Measurements from ENCODE around the gene SPACA7. TPM values are rescaled to one million over a fixed set of nuclear protein-coding genes. Genes with fewer than 3 reads are reported as not detected.

The SPACA7 gene
- total and polyA plus RNA-seq, 4 donors = not detected

DNA sequence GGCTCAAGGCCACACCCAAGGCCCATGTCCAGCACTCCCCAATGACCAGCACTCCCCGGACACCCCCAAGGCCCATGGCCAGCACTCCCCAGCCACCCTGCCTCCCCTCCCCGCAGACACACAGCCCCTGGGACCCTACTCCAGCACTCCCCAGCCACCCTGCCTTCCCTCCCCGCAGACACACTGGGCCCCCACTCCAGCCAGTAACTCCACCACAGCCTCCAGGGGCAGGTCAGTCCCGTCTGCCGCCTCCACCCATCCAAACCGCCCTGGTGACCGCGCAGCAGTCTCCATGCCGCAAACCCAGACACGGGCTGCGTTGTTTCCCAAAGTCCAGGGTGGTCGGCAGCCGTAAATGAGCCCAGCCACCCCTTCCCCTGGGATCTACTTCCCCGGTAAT lies 70.7 kb downstream of the SPACA7 start:
- H3K9ac ChIP-seq (ENCODE audit: insufficient read depth in 1 of 2, low read length in 2 of 2) = no peak overlapping the region
- 90 to 93% methylated on average over 14 of the region's 14 CpGs for WGBS, 2 donors
- no peak for DNase-seq
- no peaks in the 10 kb centered on the region for H3K36me3 ChIP-seq (ENCODE audit: control insufficient read depth in 4 of 4, insufficient read depth in 4 of 4, low read length in 4 of 4)
- H3K9me3 ChIP-seq (ENCODE audit: control insufficient read depth in 4 of 4, insufficient read depth in 3 of 4, low read length in 3 of 4) = no peaks in the 10 kb centered on the region
- H3K27me3 ChIP-seq (ENCODE audit: control insufficient read depth in 3 of 3, insufficient read depth in 3 of 3, low read length in 2 of 3) = peaks cover 2 to 11% (median 11%) of the 10 kb centered on the region in 3 donors
- H3K4me3 ChIP-seq = no peak overlapping the region
- no peak overlapping the region for H3K27ac ChIP-seq (ENCODE audit: low read depth in 1 of 2, low read length in 1 of 2)
- ATAC-seq (ENCODE audit: insufficient read depth, low FRiP score) = no peak
- peaks cover 0 to 5% (median 0%) of the 10 kb centered on the region in 5 donors for H3K4me1 ChIP-seq (ENCODE audit: control insufficient read depth in 5 of 5, insufficient read depth in 5 of 5, low read length in 5 of 5)
- TF ChIP-seq, protein P1, sequence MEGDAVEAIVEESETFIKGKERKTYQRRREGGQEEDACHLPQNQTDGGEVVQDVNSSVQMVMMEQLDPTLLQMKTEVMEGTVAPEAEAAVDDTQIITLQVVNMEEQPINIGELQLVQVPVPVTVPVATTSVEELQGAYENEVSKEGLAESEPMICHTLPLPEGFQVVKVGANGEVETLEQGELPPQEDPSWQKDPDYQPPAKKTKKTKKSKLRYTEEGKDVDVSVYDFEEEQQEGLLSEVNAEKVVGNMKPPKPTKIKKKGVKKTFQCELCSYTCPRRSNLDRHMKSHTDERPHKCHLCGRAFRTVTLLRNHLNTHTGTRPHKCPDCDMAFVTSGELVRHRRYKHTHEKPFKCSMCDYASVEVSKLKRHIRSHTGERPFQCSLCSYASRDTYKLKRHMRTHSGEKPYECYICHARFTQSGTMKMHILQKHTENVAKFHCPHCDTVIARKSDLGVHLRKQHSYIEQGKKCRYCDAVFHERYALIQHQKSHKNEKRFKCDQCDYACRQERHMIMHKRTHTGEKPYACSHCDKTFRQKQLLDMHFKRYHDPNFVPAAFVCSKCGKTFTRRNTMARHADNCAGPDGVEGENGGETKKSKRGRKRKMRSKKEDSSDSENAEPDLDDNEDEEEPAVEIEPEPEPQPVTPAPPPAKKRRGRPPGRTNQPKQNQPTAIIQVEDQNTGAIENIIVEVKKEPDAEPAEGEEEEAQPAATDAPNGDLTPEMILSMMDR (IDR thresholded peaks at IDR 0.05; ENCODE audit: control extremely low read depth, extremely low read depth) = no peak

DNA sequence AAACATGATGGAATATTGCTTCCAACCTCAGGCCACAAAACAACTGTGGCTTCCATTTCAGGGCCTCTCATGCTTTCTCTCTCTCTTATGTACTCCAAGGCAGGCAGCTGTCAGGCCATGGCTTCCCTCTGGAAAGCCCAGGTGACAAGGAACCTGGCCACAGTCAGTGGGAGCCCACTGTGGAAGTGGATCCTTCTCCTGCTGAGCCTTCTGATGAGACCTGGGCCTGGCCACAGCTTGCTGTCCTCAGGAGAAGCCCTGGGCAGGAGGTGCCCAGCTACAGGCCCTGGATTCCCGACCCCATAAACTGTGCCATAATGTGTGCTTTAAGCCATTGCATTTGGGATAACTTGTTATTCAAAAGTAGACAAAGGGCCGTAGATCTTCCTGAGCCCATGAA lies 71.2 kb downstream of the SPACA7 start:
- ATAC-seq (ENCODE audit: insufficient read depth, low FRiP score) (no peak), DNase-seq (no peak)
- TF ChIP-seq, protein P1 (IDR thresholded peaks at IDR 0.05; ENCODE audit: control extremely low read depth, extremely low read depth) = no peak
- H3K27me3 ChIP-seq (ENCODE audit: control insufficient read depth in 3 of 3, insufficient read depth in 3 of 3, low read length in 2 of 3) = peaks cover 0 to 11% (median 8%) of the 10 kb centered on the region in 3 donors
- no peak overlapping the region for H3K4me3 ChIP-seq
- no peak overlapping the region for H3K27ac ChIP-seq (ENCODE audit: low read depth in 1 of 2, low read length in 1 of 2)
- H3K9ac ChIP-seq (ENCODE audit: insufficient read depth in 1 of 2, low read length in 2 of 2) = no peak overlapping the region
- H3K4me1 ChIP-seq (ENCODE audit: control insufficient read depth in 5 of 5, insufficient read depth in 5 of 5, low read length in 5 of 5) = peaks cover 0 to 5% (median 0%) of the 10 kb centered on the region in 5 donors
- H3K36me3 ChIP-seq (ENCODE audit: control insufficient read depth in 4 of 4, insufficient read depth in 4 of 4, low read length in 4 of 4) = no peaks in the 10 kb centered on the region
- H3K9me3 ChIP-seq (ENCODE audit: control insufficient read depth in 4 of 4, insufficient read depth in 3 of 4, low read length in 3 of 4) = no peaks in the 10 kb centered on the region
- 85 to 97% methylated on average over 2 of the region's 2 CpGs for WGBS, 2 donors

DNA sequence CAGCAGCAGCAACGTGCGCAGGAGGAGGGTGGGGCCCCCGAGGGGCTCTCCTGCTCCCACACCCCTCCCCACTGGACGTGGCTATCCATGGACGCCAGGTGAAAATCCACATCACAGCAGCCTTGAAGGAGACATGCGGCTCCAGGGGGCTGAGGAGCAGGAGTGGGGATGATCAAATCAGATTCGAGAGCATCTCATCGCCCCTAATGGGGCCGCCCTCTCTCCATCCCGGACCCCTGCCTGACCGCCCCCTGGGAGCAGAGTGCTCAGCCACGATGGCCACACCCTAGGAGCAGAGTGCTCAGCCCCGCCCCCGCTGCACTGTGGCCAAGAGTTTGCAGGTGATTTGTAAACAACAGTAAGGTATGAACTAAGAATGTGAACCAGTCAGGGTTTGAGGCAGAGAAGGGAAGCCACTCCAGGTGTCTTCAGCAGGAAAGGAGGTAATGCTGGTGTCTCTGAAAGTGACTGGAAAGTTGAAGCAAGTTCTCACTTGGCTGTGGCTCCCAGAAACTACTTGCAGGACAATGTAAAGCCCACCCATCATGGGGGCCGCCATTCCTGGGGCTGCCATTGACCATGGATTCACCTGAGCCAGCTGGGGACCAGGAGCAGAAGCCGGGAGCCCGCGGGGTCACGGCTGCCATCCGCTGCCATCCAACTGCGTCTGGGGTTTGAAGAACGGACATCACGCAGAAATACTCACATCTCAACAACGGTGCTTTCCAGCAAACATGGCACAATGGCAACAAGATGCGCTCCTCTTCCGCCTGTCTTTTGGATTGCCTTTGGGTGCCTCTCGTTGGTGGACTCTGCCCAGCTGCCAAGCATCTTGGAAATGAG lies 71.8 kb downstream of the SPACA7 start:
- Histone ChIP-seq H3K9ac (ENCODE audit: insufficient read depth in 1 of 2, low read length in 2 of 2) (no peak overlapping the region), H3K36me3 (ENCODE audit: control insufficient read depth in 4 of 4, insufficient read depth in 4 of 4, low read length in 4 of 4) (no peaks in the 10 kb centered on the region), H3K4me3 (no peak overlapping the region), H3K27ac (ENCODE audit: low read depth in 1 of 2, low read length in 1 of 2) (no peak overlapping the region), H3K9me3 (ENCODE audit: control insufficient read depth in 4 of 4, insufficient read depth in 3 of 4, low read length in 3 of 4) (no peaks in the 10 kb centered on the region), H3K27me3 (ENCODE audit: control insufficient read depth in 3 of 3, insufficient read depth in 3 of 3, low read length in 2 of 3) (peaks cover 0 to 9% (median 6%) of the 10 kb centered on the region in 3 donors), H3K4me1 (ENCODE audit: control insufficient read depth in 5 of 5, insufficient read depth in 5 of 5, low read length in 5 of 5) (peaks cover 0 to 5% (median 0%) of the 10 kb centered on the region in 5 donors)
- TF ChIP-seq, protein P1 (IDR thresholded peaks at IDR 0.05; ENCODE audit: control extremely low read depth, extremely low read depth) = no peak
- 81 to 83% methylated on average over 27 of the region's 27 CpGs for WGBS, 2 donors
- ATAC-seq (ENCODE audit: insufficient read depth, low FRiP score) = no peak
- DNase-seq = no peak

Data from lung (tissue), 12 donors.